ENCODE results near the gene CDC42BPG. TPM values are rescaled to one million over a fixed set of nuclear protein-coding genes. Genes with fewer than 3 reads are reported as not detected.
"Not testable (repeated sequence)": the region's sequence is repeated elsewhere in the genome, so short reads cannot be mapped to it uniquely, and the experiment has no call there.

CDC42BPG gene
- total RNA-seq, 1 donor from 2014 or later: 0.05 TPM

- Mint-ChIP-seq H3K36me3 (ENCODE audit: low read depth) (no peaks in the 10 kb centered on the region), H3K27ac (no peak overlapping the region), H3K4me3 (no peak overlapping the region), H3K27me3 (no peaks in the 10 kb centered on the region), H3K4me1 (no peaks in the 10 kb centered on the region), H3K9me3 (no peaks in the 10 kb centered on the region)
- intact Hi-C loops (cut with micrococcal nuclease): no loop called here
- DNase-seq: no peak
Observed at GRCh38 chr11:64833509-64833908, 10.9 kb downstream of the CDC42BPG start.

- H3K27ac Mint-ChIP-seq: no peak overlapping the region
- no peaks in the 10 kb centered on the region for H3K4me1 Mint-ChIP-seq
- H3K36me3 Mint-ChIP-seq (ENCODE audit: low read depth): no peaks in the 10 kb centered on the region
- H3K4me3 Mint-ChIP-seq: no peak overlapping the region
- DNase-seq: no peak
- H3K9me3 Mint-ChIP-seq: no peaks in the 10 kb centered on the region
- H3K27me3 Mint-ChIP-seq: no peaks in the 10 kb centered on the region
- intact Hi-C loops (cut with micrococcal nuclease): no loop called here
Observed at GRCh38 chr11:64833198-64833502, 11.3 kb downstream of the CDC42BPG start.

- intact Hi-C loops (cut with micrococcal nuclease): no loop called here
- H3K27me3 Mint-ChIP-seq: no peaks in the 10 kb centered on the region
- H3K4me3 Mint-ChIP-seq: no peak overlapping the region
- no peaks in the 10 kb centered on the region for H3K36me3 Mint-ChIP-seq (ENCODE audit: low read depth)
- no peak overlapping the region for H3K27ac Mint-ChIP-seq
- no peak for DNase-seq
- H3K4me1 Mint-ChIP-seq: no peaks in the 10 kb centered on the region
- H3K9me3 Mint-ChIP-seq: no peaks in the 10 kb centered on the region
Observed at GRCh38 chr11:64832467-64833197, 11.8 kb downstream of the CDC42BPG start.

- no peaks in the 10 kb centered on the region for H3K36me3 Mint-ChIP-seq (ENCODE audit: low read depth)
- no peaks in the 10 kb centered on the region for H3K4me1 Mint-ChIP-seq
- no peak overlapping the region for H3K27ac Mint-ChIP-seq
- intact Hi-C loops (cut with micrococcal nuclease): no loop called here
- no peaks in the 10 kb centered on the region for H3K27me3 Mint-ChIP-seq
- H3K9me3 Mint-ChIP-seq: no peaks in the 10 kb centered on the region
- H3K4me3 Mint-ChIP-seq: no peak overlapping the region
- no peak for DNase-seq
Observed at GRCh38 chr11:64831411-64831891, 13.0 kb downstream of the CDC42BPG start.

- intact Hi-C loops (cut with micrococcal nuclease): no loop called here
- no peak for DNase-seq
- no peaks in the 10 kb centered on the region for H3K9me3 Mint-ChIP-seq
- H3K27me3 Mint-ChIP-seq: no peaks in the 10 kb centered on the region
- no peaks in the 10 kb centered on the region for H3K4me1 Mint-ChIP-seq
- no peak overlapping the region for H3K4me3 Mint-ChIP-seq
- H3K27ac Mint-ChIP-seq: no peak overlapping the region
- H3K36me3 Mint-ChIP-seq (ENCODE audit: low read depth): no peaks in the 10 kb centered on the region
Observed at GRCh38 chr11:64829536-64830251, 14.8 kb downstream of the CDC42BPG start.

- H3K9me3 Mint-ChIP-seq: no peaks in the 10 kb centered on the region
- H3K27me3 Mint-ChIP-seq: no peaks in the 10 kb centered on the region
- DNase-seq: no peak
- intact Hi-C loops (cut with micrococcal nuclease): no loop called here
- H3K36me3 Mint-ChIP-seq (ENCODE audit: low read depth): no peaks in the 10 kb centered on the region
- no peak overlapping the region for H3K4me3 Mint-ChIP-seq
- H3K27ac Mint-ChIP-seq: no peak overlapping the region
- H3K4me1 Mint-ChIP-seq: no peaks in the 10 kb centered on the region
Observed at GRCh38 chr11:64827451-64827839, 17.0 kb downstream of the CDC42BPG start.

- DNase-seq: no peak
Observed at GRCh38 chr11:64826578-64827450, 17.6 kb downstream of the CDC42BPG start.

GRCh38 chr11:64826062-64826461, 18.4 kb downstream of the CDC42BPG start:
- Mint-ChIP-seq H3K9me3 (no peaks in the 10 kb centered on the region), H3K4me3 (no peak overlapping the region), H3K27me3 (no peaks in the 10 kb centered on the region), H3K4me1 (no peaks in the 10 kb centered on the region), H3K27ac (no peak overlapping the region), H3K36me3 (ENCODE audit: low read depth) (no peaks in the 10 kb centered on the region)
- DNase-seq: no peak
- intact Hi-C loops (cut with micrococcal nuclease): no loop called here

More at GRCh38 chr11:64826578-64827450, 17.6 kb downstream of the CDC42BPG start:
- Mint-ChIP-seq H3K4me3 (no peak overlapping the region), H3K27ac (no peak overlapping the region), H3K9me3 (no peaks in the 10 kb centered on the region), H3K36me3 (ENCODE audit: low read depth) (no peaks in the 10 kb centered on the region), H3K27me3 (no peaks in the 10 kb centered on the region), H3K4me1 (no peaks in the 10 kb centered on the region)
- intact Hi-C loops (cut with micrococcal nuclease): no loop called here

GRCh38 chr11:64823568-64824119, 20.8 kb downstream of the CDC42BPG start:
- Mint-ChIP-seq H3K4me1 (no peaks in the 10 kb centered on the region), H3K27me3 (no peaks in the 10 kb centered on the region), H3K9me3 (no peaks in the 10 kb centered on the region), H3K27ac (no peak overlapping the region), H3K4me3 (no peak overlapping the region), H3K36me3 (ENCODE audit: low read depth) (no peaks in the 10 kb centered on the region)
- intact Hi-C loops (cut with micrococcal nuclease): no loop called here
- DNase-seq: no peak

- Mint-ChIP-seq H3K4me3 (no peak overlapping the region), H3K4me1 (no peaks in the 10 kb centered on the region), H3K27ac (no peak overlapping the region), H3K9me3 (no peaks in the 10 kb centered on the region), H3K27me3 (peaks cover 2% of the 10 kb centered on the region), H3K36me3 (ENCODE audit: low read depth) (no peaks in the 10 kb centered on the region)
- intact Hi-C loops (cut with micrococcal nuclease): no loop called here
- DNase-seq: no peak
Observed at GRCh38 chr11:64817476-64817875, 27.0 kb downstream of the CDC42BPG start.

GRCh38 chr11:64815433-64815832, 29.0 kb downstream of the CDC42BPG start:
- intact Hi-C loops (cut with micrococcal nuclease); H3K36me3 Mint-ChIP-seq (ENCODE audit: low read depth); H3K27ac Mint-ChIP-seq; H3K4me1 Mint-ChIP-seq; H3K4me3 Mint-ChIP-seq; DNase-seq; H3K9me3 Mint-ChIP-seq; H3K27me3 Mint-ChIP-seq: not testable (repeated sequence)

GRCh38 chr11:64814712-64815187, 29.7 kb downstream of the CDC42BPG start:
- Mint-ChIP-seq H3K27ac (no peak overlapping the region), H3K36me3 (ENCODE audit: low read depth) (peaks cover 2% of the 10 kb centered on the region), H3K4me3 (no peak overlapping the region), H3K27me3 (peaks cover 2% of the 10 kb centered on the region), H3K9me3 (no peaks in the 10 kb centered on the region), H3K4me1 (peaks cover 5% of the 10 kb centered on the region)
- DNase-seq: no peak
- intact Hi-C loops (cut with micrococcal nuclease): no loop called here

- Mint-ChIP-seq H3K4me3 (no peak overlapping the region), H3K27me3 (peaks cover 2% of the 10 kb centered on the region), H3K27ac (no peak overlapping the region), H3K9me3 (no peaks in the 10 kb centered on the region), H3K36me3 (ENCODE audit: low read depth) (peaks cover 4% of the 10 kb centered on the region), H3K4me1 (peaks cover 12% of the 10 kb centered on the region)
- no peak for DNase-seq
- intact Hi-C loops (cut with micrococcal nuclease): no loop called here
Observed at GRCh38 chr11:64813826-64814225, 30.6 kb downstream of the CDC42BPG start.

All from activated CD4-positive, alpha-beta T cell treated with anti-CD3 and anti-CD28 coated beads, Interleukin-2, amount 10 ng/mL, durations not matched to agents 24 days and 14 days (primary cell).